ENCODE measurements around the gene NUDT17. TPM values are rescaled to one million over a fixed set of nuclear protein-coding genes. Genes with fewer than 3 reads are reported as not detected.

Gene NUDT17
- total and polyA plus RNA-seq, 9 of the 15 experiments (the other 6 are each of a cell fraction or from before 2014, with no cell fraction given), result 2.1 to 10.0 (median 6.1) TPM

DNA sequence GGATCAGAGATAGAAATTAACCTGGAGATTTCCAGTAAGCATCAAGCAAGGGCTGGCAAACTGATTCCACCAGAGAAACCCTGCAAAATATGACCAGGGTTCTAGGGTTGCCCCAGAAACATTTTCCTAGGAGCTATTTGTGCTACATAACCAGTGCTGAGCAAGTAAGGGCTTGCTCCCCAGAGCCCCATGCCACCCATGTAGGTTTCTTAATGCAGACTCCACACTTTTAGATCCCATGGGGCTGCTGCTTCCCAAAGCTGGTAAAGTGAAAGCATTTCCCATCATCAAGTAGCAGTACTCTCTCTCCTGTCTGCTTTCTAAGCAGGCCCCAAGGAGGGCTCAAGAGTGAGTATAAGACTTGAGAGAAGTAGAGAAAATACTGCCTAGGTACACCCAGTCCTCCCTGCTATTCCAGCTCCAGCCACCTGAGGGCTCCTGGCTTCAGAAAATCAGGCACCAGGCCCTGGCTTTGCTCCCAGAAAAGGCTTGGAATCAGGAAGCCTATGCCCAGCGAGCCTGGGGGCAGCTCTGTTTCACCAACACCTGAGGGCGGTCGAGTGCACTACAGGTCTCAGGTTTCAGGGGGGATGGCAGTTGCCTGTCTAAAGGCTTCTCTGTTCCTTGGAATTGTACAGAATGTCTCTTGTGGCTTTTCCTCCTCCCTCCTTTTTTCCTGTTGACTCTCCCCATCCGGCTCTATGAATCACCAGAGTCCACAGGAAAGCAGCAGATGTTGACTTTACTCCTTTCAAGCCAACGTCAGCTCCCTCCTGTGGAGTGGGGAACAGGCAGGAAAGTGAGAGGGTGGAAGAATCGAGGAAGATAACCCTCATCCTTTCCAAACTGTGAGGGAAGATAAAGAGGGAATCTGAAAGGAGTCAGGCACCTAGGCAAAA is 46.4 kb downstream of the NUDT17 start (continued):
- TF ChIP-seq, protein P1, sequence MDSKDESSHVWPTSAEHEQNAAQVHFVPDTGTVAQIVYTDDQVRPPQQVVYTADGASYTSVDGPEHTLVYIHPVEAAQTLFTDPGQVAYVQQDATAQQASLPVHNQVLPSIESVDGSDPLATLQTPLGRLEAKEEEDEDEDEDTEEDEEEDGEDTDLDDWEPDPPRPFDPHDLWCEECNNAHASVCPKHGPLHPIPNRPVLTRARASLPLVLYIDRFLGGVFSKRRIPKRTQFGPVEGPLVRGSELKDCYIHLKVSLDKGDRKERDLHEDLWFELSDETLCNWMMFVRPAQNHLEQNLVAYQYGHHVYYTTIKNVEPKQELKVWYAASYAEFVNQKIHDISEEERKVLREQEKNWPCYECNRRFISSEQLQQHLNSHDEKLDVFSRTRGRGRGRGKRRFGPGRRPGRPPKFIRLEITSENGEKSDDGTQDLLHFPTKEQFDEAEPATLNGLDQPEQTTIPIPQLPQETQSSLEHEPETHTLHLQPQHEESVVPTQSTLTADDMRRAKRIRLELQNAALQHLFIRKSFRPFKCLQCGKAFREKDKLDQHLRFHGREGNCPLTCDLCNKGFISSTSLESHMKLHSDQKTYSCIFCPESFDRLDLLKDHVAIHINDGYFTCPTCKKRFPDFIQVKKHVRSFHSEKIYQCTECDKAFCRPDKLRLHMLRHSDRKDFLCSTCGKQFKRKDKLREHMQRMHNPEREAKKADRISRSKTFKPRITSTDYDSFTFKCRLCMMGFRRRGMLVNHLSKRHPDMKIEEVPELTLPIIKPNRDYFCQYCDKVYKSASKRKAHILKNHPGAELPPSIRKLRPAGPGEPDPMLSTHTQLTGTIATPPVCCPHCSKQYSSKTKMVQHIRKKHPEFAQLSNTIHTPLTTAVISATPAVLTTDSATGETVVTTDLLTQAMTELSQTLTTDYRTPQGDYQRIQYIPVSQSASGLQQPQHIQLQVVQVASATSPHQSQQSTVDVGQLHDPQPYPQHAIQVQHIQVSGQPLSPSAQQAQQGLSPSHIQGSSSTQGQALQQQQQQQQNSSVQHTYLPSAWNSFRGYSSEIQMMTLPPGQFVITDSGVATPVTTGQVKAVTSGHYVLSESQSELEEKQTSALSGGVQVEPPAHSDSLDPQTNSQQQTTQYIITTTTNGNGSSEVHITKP (IDR thresholded peaks at IDR 0.05; ENCODE audit: partially characterized antibody), result no peak
- TF ChIP-seq PCBP2 (IDR thresholded peaks at IDR 0.05; ENCODE audit: low read depth, low read length, poor library complexity, severe bottlenecking) (no peak), ZNF699 (CRISPR knock-in tag; IDR thresholded peaks at IDR 0.05; ENCODE audit: insufficient replicate concordance) (no peak), RBM17 (IDR thresholded peaks at IDR 0.05; ENCODE audit: borderline replicate concordance, low read depth, low read length) (no peak), FOXK1 (CRISPR knock-in tag; IDR thresholded peaks at IDR 0.05; ENCODE audit: borderline replicate concordance) (no peak), HDAC6 (IDR thresholded peaks at IDR 0.05; ENCODE audit: low read depth, low read length) (no peak), ZBTB17 (CRISPR knock-in tag; IDR thresholded peaks at IDR 0.05) (no peak), SMARCB1 (IDR thresholded peaks at IDR 0.05; ENCODE audit: insufficient read length, low read depth) (no peak), KAT2B (IDR thresholded peaks at IDR 0.05; ENCODE audit: low read depth, low read length) (no peak), CAMTA2 (CRISPR knock-in tag; conservative IDR thresholded peaks at IDR 0.05) (no peak), HMG20B (CRISPR knock-in tag; IDR thresholded peaks at IDR 0.05) (no peak), RB1 (IDR thresholded peaks at IDR 0.05; ENCODE audit: low read depth) (0 out of 2 replicates have a peak, but pooled peaks have one; percentile 44), RNF2 (IDR thresholded peaks at IDR 0.05) (no peak), MEF2D (tag; conservative IDR thresholded peaks at IDR 0.05; ENCODE audit: low read depth) (no peak), CBX1 (IDR thresholded peaks at IDR 0.05; ENCODE audit: low read depth) (no peak), NCOA1 (IDR thresholded peaks at IDR 0.05; ENCODE audit: low read depth) (no peak), ZNF717 (CRISPR knock-in tag; IDR thresholded peaks at IDR 0.05) (no peak), NFIC (IDR thresholded peaks at IDR 0.05) (peak; percentile 89)
- TF ChIP-seq, protein P2, sequence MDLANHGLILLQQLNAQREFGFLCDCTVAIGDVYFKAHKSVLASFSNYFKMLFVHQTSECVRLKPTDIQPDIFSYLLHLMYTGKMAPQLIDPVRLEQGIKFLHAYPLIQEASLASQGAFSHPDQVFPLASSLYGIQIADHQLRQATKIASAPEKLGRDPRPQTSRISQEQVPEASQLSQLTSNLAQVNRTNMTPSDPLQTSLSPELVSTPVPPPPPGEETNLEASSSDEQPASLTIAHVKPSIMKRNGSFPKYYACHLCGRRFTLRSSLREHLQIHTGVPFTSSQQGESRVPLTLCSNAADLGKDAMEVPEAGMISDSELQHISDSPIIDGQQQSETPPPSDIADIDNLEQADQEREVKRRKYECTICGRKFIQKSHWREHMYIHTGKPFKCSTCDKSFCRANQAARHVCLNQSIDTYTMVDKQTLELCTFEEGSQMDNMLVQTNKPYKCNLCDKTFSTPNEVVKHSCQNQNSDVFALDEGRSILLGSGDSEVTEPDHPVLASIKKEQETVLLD (IDR thresholded peaks at IDR 0.05), result peak; percentile 38; the same call in 1 of the 2 replicates
- TF ChIP-seq, protein P3, sequence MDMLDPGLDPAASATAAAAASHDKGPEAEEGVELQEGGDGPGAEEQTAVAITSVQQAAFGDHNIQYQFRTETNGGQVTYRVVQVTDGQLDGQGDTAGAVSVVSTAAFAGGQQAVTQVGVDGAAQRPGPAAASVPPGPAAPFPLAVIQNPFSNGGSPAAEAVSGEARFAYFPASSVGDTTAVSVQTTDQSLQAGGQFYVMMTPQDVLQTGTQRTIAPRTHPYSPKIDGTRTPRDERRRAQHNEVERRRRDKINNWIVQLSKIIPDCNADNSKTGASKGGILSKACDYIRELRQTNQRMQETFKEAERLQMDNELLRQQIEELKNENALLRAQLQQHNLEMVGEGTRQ (CRISPR knock-in tag; IDR thresholded peaks at IDR 0.05), result no peak
- TF ChIP-seq, protein P4, sequence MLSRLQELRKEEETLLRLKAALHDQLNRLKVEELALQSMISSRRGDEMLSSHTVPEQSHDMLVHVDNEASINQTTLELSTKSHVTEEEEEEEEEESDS (CRISPR knock-in tag; IDR thresholded peaks at IDR 0.05), result no peak
- TF ChIP-seq, protein P5, sequence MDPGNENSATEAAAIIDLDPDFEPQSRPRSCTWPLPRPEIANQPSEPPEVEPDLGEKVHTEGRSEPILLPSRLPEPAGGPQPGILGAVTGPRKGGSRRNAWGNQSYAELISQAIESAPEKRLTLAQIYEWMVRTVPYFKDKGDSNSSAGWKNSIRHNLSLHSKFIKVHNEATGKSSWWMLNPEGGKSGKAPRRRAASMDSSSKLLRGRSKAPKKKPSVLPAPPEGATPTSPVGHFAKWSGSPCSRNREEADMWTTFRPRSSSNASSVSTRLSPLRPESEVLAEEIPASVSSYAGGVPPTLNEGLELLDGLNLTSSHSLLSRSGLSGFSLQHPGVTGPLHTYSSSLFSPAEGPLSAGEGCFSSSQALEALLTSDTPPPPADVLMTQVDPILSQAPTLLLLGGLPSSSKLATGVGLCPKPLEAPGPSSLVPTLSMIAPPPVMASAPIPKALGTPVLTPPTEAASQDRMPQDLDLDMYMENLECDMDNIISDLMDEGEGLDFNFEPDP (CRISPR knock-in tag; IDR thresholded peaks at IDR 0.05), result no peak
